Retinal pigment epithelial cell (primary cell): ENCODE results near the gene SLC7A14.

Source experiments
- DNase-seq: peaks from one replicate; pipeline ENCODE4 v3.0.0-alpha.2; 2010; ENCODE audit warnings: low read depth
- H3K4me3 ChIP-seq: 2 replicates; pipeline ENCODE4 v1.5.1; 2011; ENCODE audit warnings: mild to moderate bottlenecking, low read length, control low read depth, moderate library complexity
- CTCF ChIP-seq: conservative IDR thresholded peaks from 2 replicates; pipeline ENCODE4 v1.5.1; 2011; ENCODE audit warnings: low read depth, low read length, control low read depth, inconsistent platforms

The SLC7A14 gene

GRCh38 chr3:170487031-170487430, 98.8 kb downstream of the SLC7A14 start:
- DNase-seq, result no peak
- no peak overlapping the region for H3K4me3 ChIP-seq
- TF ChIP-seq CTCF, result no peak

- DNase-seq, result no peak
- H3K4me3 ChIP-seq, result no peak overlapping the region
- no peak for TF ChIP-seq CTCF
Measured at GRCh38 chr3:170486398-170486797, 99.5 kb downstream of the SLC7A14 start.

- TF ChIP-seq CTCF, result no peak
- DNase-seq, result no peak
- no peak overlapping the region for H3K4me3 ChIP-seq
Measured at GRCh38 chr3:170485696-170486095, 100.2 kb downstream of the SLC7A14 start.

GRCh38 chr3:170485294-170485693, 100.6 kb downstream of the SLC7A14 start:
- H3K4me3 ChIP-seq, result no peak overlapping the region
- TF ChIP-seq CTCF, result no peak
- no peak for DNase-seq

GRCh38 chr3:170484869-170485268, 101.0 kb downstream of the SLC7A14 start:
- no peak overlapping the region for H3K4me3 ChIP-seq
- no peak for DNase-seq
- no peak for TF ChIP-seq CTCF

- peak; percentile 38 for TF ChIP-seq CTCF
- no peak overlapping the region for H3K4me3 ChIP-seq
- no peak for DNase-seq
Measured at GRCh38 chr3:170483485-170484262, 102.2 kb downstream of the SLC7A14 start.

GRCh38 chr3:170482199-170482598, 103.7 kb downstream of the SLC7A14 start:
- DNase-seq, result no peak
- TF ChIP-seq CTCF, result no peak
- no peak overlapping the region for H3K4me3 ChIP-seq
